K562 (cell line): ENCODE data around the gene NT5E. TPM values are rescaled to one million over a fixed set of nuclear protein-coding genes. Genes with fewer than 3 reads are reported as not detected.

Experiments used
- ATAC-seq: fragments of 200-7000 bp; cut with Tn5 transposase; 3 replicates; pipeline ENCODE4 v1.9.1; 2020; ENCODE audit warnings: moderate library complexity
- BruUV-seq: library from RNA; stranded (reverse); fragments of 400-500 nt; replicated peaks from 2 replicates; lab custom pipeline; 2021; lab: Mats Ljungman, UMichigan
- CTCF ChIA-PET: fragments of 300-600 bp; formaldehyde crosslinking; extraction: SDS; loops from one replicate; lab custom pipeline; 2021; ENCODE audit warnings: low intra/inter-chr PET ratio; lab: Yijun Ruan, JAX
- POLR2A ChIA-PET: fragments of 300-600, 350-650 bp; sonication (Branson Sonifier 250); formaldehyde crosslinking; extraction: SDS; loops from one replicate; lab custom pipeline; 2021; ENCODE audit warnings: antibody characterized with exemption, inconsistent platforms; lab: Yijun Ruan, JAX
- DNase-seq, 4 experiments: peaks; one replicate each; pipeline versions ENCODE4 v3.0.0 to v3.0.0-alpha.2; 2011 to 2018; ENCODE audit warnings: low spot score in 3 of 4, mixed read lengths in 3 of 4; ENCODE audit errors: extremely low read depth in 1 of 4
- FAIRE-seq: peaks from 2 replicates; lab custom pipeline; 2011; peaks lifted over from hg19 to GRCh38; lab: Jason Lieb, UNC
- H2AFZ ChIP-seq: 2 replicates; pipeline ENCODE4 v1.6.0; 2011; ENCODE audit warnings: low read depth, low read length, control low read depth, inconsistent platforms
- H3K27ac ChIP-seq: fragments of 200-600 bp; 3 replicates; pipeline ENCODE4 v1.8.0; 2011; ENCODE audit warnings: low read depth, mild to moderate bottlenecking, control low read depth, inconsistent platforms, low read length, moderate library complexity, mixed read lengths; ENCODE audit errors: extremely low read depth
- H3K27me3 ChIP-seq, 2 experiments: fragments of 300-600 bp in 1 of 2; 2 replicates in 1 of 2; 3 replicates in 1 of 2; pipeline versions ENCODE4 v1.6.0 to v1.8.0; 2011; ENCODE audit warnings: inconsistent platforms in 2 of 2, low read length in 2 of 2, mild to moderate bottlenecking in 1 of 2, mixed read lengths in 1 of 2, moderate library complexity in 1 of 2; ENCODE audit not compliant: control insufficient read depth in 2 of 2, insufficient read depth in 2 of 2
- H3K36me3 ChIP-seq: fragments of 300-600 bp; 3 replicates; pipeline ENCODE4 v1.8.0; 2011; ENCODE audit warnings: mild to moderate bottlenecking, low read length, inconsistent platforms; ENCODE audit not compliant: control insufficient read depth, insufficient read depth
- H3K4me1 ChIP-seq, 2 experiments: fragments of 200-600 bp in 1 of 2; replicated peaks in 1 of 2; 2 replicates in 1 of 2; 3 replicates in 1 of 2; pipeline versions ENCODE4 v1.5.1 to v1.8.0; 2011; ENCODE audit warnings: inconsistent platforms in 2 of 2, low read length in 2 of 2, mild to moderate bottlenecking in 1 of 2, mixed read lengths in 1 of 2, moderate library complexity in 1 of 2; ENCODE audit not compliant: control insufficient read depth in 2 of 2, insufficient read depth in 2 of 2
- H3K4me2 ChIP-seq: 2 replicates; pipeline ENCODE4 v1.6.1; 2011; ENCODE audit warnings: low read length, control low read depth, inconsistent platforms, mixed read lengths; ENCODE audit not compliant: insufficient read depth
- H3K4me3 ChIP-seq: fragments of 200-600 bp; sonication (generic), shearing (Covaris generic); 2 replicates; pipeline ENCODE4 v1.5.1; 2016; ENCODE audit warnings: control low read depth, inconsistent platforms
- H3K79me2 ChIP-seq: fragments of 200-600 bp; 3 replicates; pipeline ENCODE4 v1.8.0; 2011; ENCODE audit warnings: low read length, inconsistent platforms; ENCODE audit not compliant: control insufficient read depth, insufficient read depth
- H3K9ac ChIP-seq, 2 experiments: 2 replicates each; pipeline versions ENCODE4 v1.6.0 to v1.6.1; 2011; ENCODE audit warnings: low read depth in 2 of 2, low read length in 2 of 2, control low read depth in 1 of 2, inconsistent platforms in 1 of 2, mild to moderate bottlenecking in 1 of 2, mixed read lengths in 1 of 2; ENCODE audit not compliant: insufficient read depth in 1 of 2
- H3K9me1 ChIP-seq: one replicate; pipeline ENCODE4 v1.6.0; 2011; ENCODE audit warnings: inconsistent platforms, mild to moderate bottlenecking, low read length, moderate library complexity; ENCODE audit not compliant: control insufficient read depth, insufficient read depth
- H3K9me3 ChIP-seq: replicated peaks from 2 replicates; pipeline ENCODE4 v1.5.1; 2011; ENCODE audit warnings: low read depth, low read length, inconsistent platforms; ENCODE audit not compliant: control insufficient read depth, insufficient read depth
- H4K20me1 ChIP-seq: replicated peaks from 2 replicates; pipeline ENCODE4 v1.6.1; 2011; ENCODE audit warnings: low read length, inconsistent platforms, mixed read lengths; ENCODE audit not compliant: control insufficient read depth, insufficient read depth
- MLX ChIP-seq, 2 experiments: fragments of 450-650 bp in 1 of 2; sonication (generic) in 1 of 2; formaldehyde crosslinking; conservative IDR thresholded peaks; 2 replicates each; pipeline versions ENCODE4 v1.4.0 to v1.8.1; 2020 to 2022; ENCODE audit warnings: mild to moderate bottlenecking in 1 of 2, missing genetic modification reagents in 1 of 2
- TOE1 ChIP-seq, 2 experiments: fragments of 450-650 bp in 1 of 2; sonication (generic) in 1 of 2; formaldehyde crosslinking in 1 of 2; IDR thresholded peaks; 2 replicates each; pipeline versions ENCODE4 v1.7.1 to v1.8.0; 2016 to 2022; ENCODE audit warnings: borderline replicate concordance in 2 of 2, mild to moderate bottlenecking in 2 of 2, antibody characterized with exemption in 1 of 2, inconsistent platforms in 1 of 2, low read depth in 1 of 2, missing genetic modification reagents in 1 of 2, moderate library complexity in 1 of 2
- ZNF239 ChIP-seq: fragments of 250-450 bp; sonication (Bioruptor Pico); IDR thresholded peaks from 2 replicates; pipeline ENCODE4 v1.4.0; 2020; ENCODE audit warnings: mild to moderate bottlenecking
- WGBS: fragments of 100-300 bp; shearing (Covaris generic); methylation state at CpG from one replicate; pipeline ENCODE4 v1.1.6; 2016; ENCODE audit warnings: low coverage, mixed read lengths; ENCODE audit not compliant: insufficient coverage; ENCODE audit errors: missing lambda C conversion rate; 5-methylcytosine and 5-hydroxymethylcytosine counted together
- in situ Hi-C: fragments of 300-500 bp; cut with MboI; formaldehyde crosslinking; loops from 4 replicates; pipeline ENCODE4 v1.15.0; 2018; ENCODE audit warnings: inconsistent platforms, mixed read lengths
- intact Hi-C: fragments of 100-400 bp; cut with micrococcal nuclease; formaldehyde crosslinking; loops from 2 replicates; pipeline ENCODE4 v1.14.2; 2022
- polyA plus RNA-seq, 8 experiments: library from polyadenylated mRNA; depleted of rRNA in 4 of 8; stranded (reverse) in 5 of 8; unstranded in 3 of 8; fragments of >200 nt; fragmentation: Nextera tagmentation in 2 of 8; fragmentation: Illumina TruSeq in 1 of 8; extraction: Ambion mirVana in 2 of 8; extraction: Trizol in 1 of 8; gene quantifications; 2 replicates each; pipeline versions ENCODE4 v1.2.1 to v1.2.3, GENCODE V29; 2011 to 2014; ENCODE audit warnings: inconsistent platforms in 1 of 8, missing spikeins in 1 of 8
- total RNA-seq, 7 experiments: library from RNA; depleted of rRNA in 6 of 7; stranded (reverse); fragments of >200 nt in 6 of 7; fragmentation: Illumina TruSeq in 2 of 7; extraction: Trizol in 2 of 7; gene quantifications; 2 replicates each; pipeline versions ENCODE4 v1.2.1 to v1.2.3, GENCODE V29; 2011 to 2021; ENCODE audit warnings: low replicate concordance in 1 of 7

NT5E gene
- total and polyA plus RNA-seq, 9 of the 15 experiments (the other 6 are each of a cell fraction or from before 2014, with no cell fraction given): 0.01 to 0.13 TPM; not detected in 7

GRCh38 chr6:85493389-85493788 lies 43.5 kb downstream of the NT5E start:
- BruUV-seq: no TSS peak
- Histone ChIP-seq H3K36me3 (no peaks in the 10 kb centered on the region), H3K4me2 (no peak overlapping the region), H3K4me3 (no peak overlapping the region), H2AFZ (no peak overlapping the region), H3K9ac (no peak overlapping the region), H3K27me3 (peaks cover 0 to 8% of the 10 kb centered on the region in 2 experiments; a peak in 1 of 5 replicates), H3K27ac (no peak overlapping the region), H3K4me1 (no peaks in the 10 kb centered on the region), H3K9me3 (no peaks in the 10 kb centered on the region), H3K9me1 (peaks cover 3% of the 10 kb centered on the region), H4K20me1 (no peaks in the 10 kb centered on the region; the same call in 1 of the 2 replicates), H3K79me2 (no peaks in the 10 kb centered on the region)
- WGBS: 0% methylated on average over 1 of the region's 1 CpG
- no peak for ATAC-seq
- in situ Hi-C loops: no loop called here
- ChIA-PET POLR2A (interaction anchor here (2.1 kb wide), 1 partner anchor 10 kb away, joined by 4 read pairs; no protein-coding TSS in a partner anchor), CTCF (no interaction called here)
- FAIRE-seq: no peak
- TF ChIP-seq MLX (CRISPR knock-in tag; conservative IDR thresholded peaks at IDR 0.05): no peak
- no peak for TF ChIP-seq TOE1 (IDR thresholded peaks at IDR 0.05; ENCODE audit: borderline replicate concordance)
- no peak for TF ChIP-seq TOE1 (CRISPR knock-in tag; IDR thresholded peaks at IDR 0.05; ENCODE audit: borderline replicate concordance, low read depth)
- no peak for TF ChIP-seq ZNF239 (CRISPR knock-in tag)
- DNase-seq: no peak
- intact Hi-C loops: no loop called here
